Right ventricle myocardium inferior (tissue), 1 donor: ENCODE results near the gene PTPRJ. TPM values are rescaled to one million over a fixed set of nuclear protein-coding genes. Genes with fewer than 3 reads are reported as not detected.
"Not testable (repeated sequence)": the region's sequence is repeated elsewhere in the genome, so short reads cannot be mapped to it uniquely, and the experiment has no call there.

Experiments used
- ATAC-seq: fragments of 200-7000 bp; cut with Tn5 transposase; one replicate; pipeline ENCODE4 v1.9.1; 2020; ENCODE audit warnings: mild to moderate bottlenecking, moderate library complexity
- DNase-seq: peaks from one replicate; pipeline ENCODE4 v3.0.0; 2021; ENCODE audit errors: missing footprints
- intact Hi-C: fragments of 100-400 bp; cut with DNase I; formaldehyde crosslinking; loops from one replicate; pipeline ENCODE4 v1.11.0; 2022
- total RNA-seq: library from RNA; stranded (reverse); fragmentation: NEBNext Ultra II Directional; extraction: Animal tissue kit (Norgen Biotek cat#: 25700); gene quantifications from one replicate; pipeline ENCODE4 v1.2.1, GENCODE V29; 2021
- donor health status: DM: no; HTN: yes; CAD: no; lungs with severe emphysema.

PTPRJ gene
- total RNA-seq, 1 donor from 2014 or later, result 7.2 TPM

GRCh38 chr11:48162885-48163268, 182.5 kb downstream of the PTPRJ start:
- DNase-seq, result no peak
- intact Hi-C loops, result no loop called here
- ATAC-seq, result no peak

DNA sequence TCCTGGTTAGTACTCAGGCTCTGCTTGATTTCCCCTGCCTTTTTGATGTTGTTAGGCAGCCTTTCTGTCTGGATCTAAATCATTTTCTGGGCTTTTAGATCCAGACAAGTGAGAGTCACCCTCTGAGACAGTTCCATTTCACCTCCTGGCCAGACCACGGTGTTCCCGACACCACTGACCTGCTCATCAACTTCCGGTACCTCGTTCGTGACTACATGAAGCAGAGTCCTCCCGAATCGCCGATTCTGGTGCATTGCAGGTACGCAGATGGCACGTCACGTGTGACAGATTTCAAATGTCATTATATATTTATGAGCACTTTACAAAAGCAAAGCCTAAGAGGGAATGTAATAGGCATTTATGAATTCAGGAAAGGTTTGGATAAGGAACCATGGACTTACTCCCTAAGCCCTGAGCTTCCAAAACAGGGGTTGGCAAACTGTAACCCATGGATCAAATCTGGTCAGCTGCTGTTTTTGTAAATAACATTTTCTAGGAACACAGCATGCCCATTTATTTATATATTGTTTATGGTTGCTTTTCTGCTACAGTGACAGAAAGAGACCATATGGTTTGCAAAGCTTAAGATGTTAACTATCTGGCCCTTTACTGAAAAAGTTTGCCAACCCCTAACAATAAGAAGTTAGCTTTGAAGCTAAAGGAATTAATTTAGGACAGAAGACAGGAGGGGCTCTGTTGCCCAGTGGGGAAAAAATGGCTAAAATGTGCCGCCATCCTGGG, 183.2 kb downstream of the PTPRJ start:
- ATAC-seq (no peak), DNase-seq (no peak)

GRCh38 chr11:48164836-48165235, 184.5 kb downstream of the PTPRJ start:
- intact Hi-C loops, result no loop called here
- ATAC-seq (no peak), DNase-seq (no peak)

More for the DNA sequence above, 183.2 kb downstream of the PTPRJ start:
- intact Hi-C loops, result no loop called here

DNA sequence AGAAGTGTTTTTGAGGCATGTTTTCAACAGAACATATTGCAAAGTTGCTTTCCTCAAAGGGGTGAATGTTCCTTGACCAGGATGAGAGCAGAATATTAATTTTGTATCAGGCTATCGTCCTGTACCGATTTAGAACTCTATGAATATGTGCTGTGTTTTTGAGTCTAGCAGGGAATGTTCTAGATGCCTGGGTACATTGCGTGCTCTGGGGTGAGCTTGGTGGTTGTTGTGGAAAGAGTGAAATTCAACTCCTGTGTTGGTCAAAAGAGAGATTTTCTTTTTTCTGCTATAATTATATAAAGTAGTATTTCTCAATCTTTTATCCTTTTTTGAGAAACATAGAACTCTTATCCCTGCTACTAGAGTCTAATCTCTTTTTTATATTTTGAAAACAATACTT, 185.1 kb downstream of the PTPRJ start:
- DNase-seq (no peak), ATAC-seq (no peak)
- intact Hi-C loops, result no loop called here

- ATAC-seq (no peak), DNase-seq (no peak)
- intact Hi-C loops, result no loop called here
Observed at GRCh38 chr11:48167380-48167779, 187.0 kb downstream of the PTPRJ start.

DNA sequence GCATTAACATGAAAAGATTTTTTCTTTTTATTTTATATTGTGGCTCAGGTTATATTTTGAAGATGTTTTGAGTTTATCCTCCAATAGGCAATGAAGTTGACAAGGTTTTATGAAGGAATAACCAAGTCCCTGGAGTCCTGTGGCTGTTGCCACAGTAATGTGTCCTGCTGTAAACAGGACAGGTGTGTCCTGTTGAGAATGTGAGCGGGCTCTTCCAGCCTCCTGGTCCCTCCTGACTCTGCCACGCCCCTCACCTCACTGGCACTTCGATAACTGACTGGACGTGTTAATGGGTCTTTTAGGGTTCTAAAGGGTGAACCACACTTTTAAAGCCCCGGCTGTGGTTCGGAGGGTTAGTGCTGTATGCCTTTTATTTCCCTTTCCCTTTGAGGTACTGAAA, 188.5 kb downstream of the PTPRJ start:
- ATAC-seq, result no peak
- intact Hi-C loops, result no loop called here
- DNase-seq, result no peak

DNA sequence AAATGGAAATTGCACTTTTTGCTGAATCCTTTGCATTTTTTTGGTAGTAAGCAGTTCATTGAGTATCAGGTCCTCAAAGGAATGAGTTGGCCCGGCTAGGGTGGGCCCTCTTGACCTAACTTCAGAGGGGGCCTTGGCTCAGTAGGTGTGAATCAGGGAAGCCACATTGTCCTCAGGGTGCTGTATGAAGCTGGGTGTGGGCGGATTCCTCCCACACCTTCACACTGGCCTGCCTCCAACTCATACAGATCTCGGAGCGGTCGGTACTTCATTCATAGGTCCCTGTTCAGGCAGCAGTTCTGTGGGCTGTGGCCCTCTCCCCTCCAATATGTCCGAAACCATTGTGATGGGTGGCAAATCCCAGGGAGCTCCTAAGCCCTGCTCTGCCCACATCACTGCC, 188.9 kb downstream of the PTPRJ start:
- ATAC-seq, result no peak
- intact Hi-C loops, result no loop called here
- no peak for DNase-seq

DNA sequence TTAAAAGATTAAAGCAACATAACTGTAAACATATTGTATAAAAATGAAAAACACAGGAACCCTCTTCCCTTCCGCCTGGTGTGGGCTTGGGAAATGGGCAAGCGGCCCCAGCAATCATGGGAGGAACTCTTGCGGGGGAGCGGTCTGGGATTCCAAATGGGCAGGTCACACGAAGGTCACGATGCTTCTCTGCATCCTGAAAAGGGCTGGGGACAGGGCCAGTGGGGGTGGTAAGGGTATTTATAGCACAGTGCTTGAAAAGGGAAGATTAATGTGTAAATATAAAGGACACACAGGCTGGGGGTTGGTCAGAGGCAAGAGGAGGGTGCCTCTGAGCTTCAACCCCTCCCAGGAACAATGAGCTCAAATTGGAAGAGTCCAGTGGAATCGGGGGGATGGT, 189.4 kb downstream of the PTPRJ start:
- peak; percentile 86 for ATAC-seq
- intact Hi-C loops, result loop anchor here (5.0 kb wide), 1 partner anchor 998 kb away; no protein-coding TSS in a partner anchor
- DNase-seq, result no peak

GRCh38 chr11:48170241-48171233, 190.2 kb downstream of the PTPRJ start:
- DNase-seq (no peak), ATAC-seq (peak; percentile 29)
- intact Hi-C loops, result loop anchor here (5.0 kb wide), 1 partner anchor 997 kb away; no protein-coding TSS in a partner anchor

GRCh38 chr11:48172818-48173609, 192.7 kb downstream of the PTPRJ start:
- ATAC-seq (peak; percentile 72), DNase-seq (peak; percentile 77)
- intact Hi-C loops, result loop anchor here (2.0 to 5.0 kb wide), 2 partner anchors 134 to 994 kb away; partner anchors contain the start of gene OR4S1

GRCh38 chr11:48177661-48178060, 197.3 kb downstream of the PTPRJ start:
- ATAC-seq (peak; percentile 65), DNase-seq (peak; percentile 66)
- intact Hi-C loops, result no loop called here

DNA sequence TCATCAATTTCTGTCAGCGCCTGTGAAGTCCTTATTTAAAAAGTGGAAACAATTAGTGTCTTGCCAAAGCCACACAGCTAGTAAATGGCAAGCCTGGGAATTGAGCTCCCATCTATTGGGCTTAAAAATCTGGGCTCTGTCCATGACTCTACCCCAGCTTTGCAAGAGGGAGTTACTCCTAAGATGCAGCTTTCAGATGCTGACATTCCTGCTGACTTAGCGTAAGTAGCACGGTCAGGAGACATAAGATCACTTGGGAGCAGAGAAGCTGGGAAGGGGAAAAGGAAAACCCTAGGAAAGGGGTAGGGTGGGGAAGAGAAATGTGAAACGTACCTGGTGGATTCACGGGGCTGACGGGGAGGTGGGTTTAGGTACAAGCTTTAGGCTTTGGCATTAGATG, 200.3 kb downstream of the PTPRJ start:
- ATAC-seq (no peak), DNase-seq (no peak)
- intact Hi-C loops, result no loop called here

- ATAC-seq (peak; percentile 94), DNase-seq (no peak)
- intact Hi-C loops, result no loop called here
Observed at GRCh38 chr11:48182860-48183526, 202.6 kb downstream of the PTPRJ start.

DNA sequence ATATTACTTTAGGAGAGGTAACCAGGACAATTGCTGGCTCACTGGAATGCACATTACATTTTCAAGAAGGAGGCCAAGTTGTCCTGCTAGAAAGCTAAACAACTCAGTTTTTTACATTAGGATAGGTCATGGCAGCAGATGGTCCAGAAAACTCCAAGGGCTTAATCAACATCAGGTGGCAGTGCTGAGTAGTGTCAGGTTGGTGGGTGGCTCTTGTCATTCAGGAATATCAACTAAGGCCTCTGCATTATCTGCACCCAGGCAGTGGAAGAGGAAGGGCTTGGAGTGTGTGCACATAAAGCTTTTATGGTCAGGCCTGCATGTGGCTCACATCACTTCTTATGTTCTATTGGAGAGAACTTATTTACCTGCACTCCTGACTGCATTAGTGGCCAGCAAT, 204.1 kb downstream of the PTPRJ start:
- no peak for ATAC-seq
- no peak for DNase-seq
- intact Hi-C loops, result no loop called here

- intact Hi-C loops, DNase-seq, ATAC-seq: not testable (repeated sequence)
Observed at GRCh38 chr11:48190906-48191654, 210.7 kb downstream of the PTPRJ start.

GRCh38 chr11:48193876-48194275, 213.5 kb downstream of the PTPRJ start:
- ATAC-seq (no peak), DNase-seq (no peak)
- intact Hi-C loops, result no loop called here

DNA sequence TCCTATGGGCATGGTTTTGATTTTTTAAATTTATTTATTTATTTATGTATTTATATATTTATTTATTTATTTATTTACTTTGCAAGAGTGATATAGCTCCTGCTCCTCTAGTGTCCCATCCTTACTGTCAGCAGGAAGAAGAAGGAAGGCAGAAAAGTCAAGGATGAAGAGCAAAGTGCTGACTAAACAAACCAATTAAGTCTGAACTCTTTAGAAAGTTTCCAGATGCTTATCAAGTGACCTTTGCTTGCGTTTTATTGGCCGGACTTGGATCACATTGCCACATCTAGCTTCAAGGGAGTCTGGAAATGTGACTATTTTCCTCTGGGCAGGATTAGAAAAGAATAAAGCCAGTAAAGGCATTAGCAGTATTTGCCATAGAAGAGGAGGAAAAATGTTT, 227.5 kb downstream of the PTPRJ start:
- DNase-seq (no peak), ATAC-seq (no peak)
- intact Hi-C loops, result no loop called here

DNA sequence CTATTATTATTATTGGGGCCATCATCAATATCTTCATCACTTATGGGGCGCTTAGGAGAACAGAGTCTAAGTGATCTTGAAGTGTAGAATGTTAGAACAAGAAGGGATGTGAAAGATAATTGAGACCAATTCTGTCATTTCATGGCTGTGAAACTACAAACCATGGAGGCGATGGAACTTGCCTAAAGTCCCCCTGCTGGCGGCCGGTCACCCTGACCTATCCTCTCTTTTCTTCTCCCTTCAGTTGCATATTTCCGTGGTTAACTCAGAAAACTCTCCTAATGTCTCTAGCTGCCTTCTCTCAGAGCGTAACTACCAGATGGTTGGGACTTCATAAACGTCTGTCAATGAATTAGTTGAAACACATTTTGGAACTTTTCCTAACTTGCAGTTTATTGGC, 229.7 kb downstream of the PTPRJ start:
- ATAC-seq (no peak), DNase-seq (no peak)
- intact Hi-C loops, result no loop called here
